IMR-90 (cell line): Measurements from ENCODE around the gene HSH2D. TPM values are rescaled to one million over a fixed set of nuclear protein-coding genes. Genes with fewer than 3 reads are reported as not detected.
A peak's percentile ranks its signal among the peaks of the same experiment; 100 is the strongest.

Experiments
- ATAC-seq: fragments of 200-7000 bp; cut with Tn5 transposase; 2 replicates; pipeline ENCODE4 v1.9.1; 2020; ENCODE audit warnings: low read depth, mild to moderate bottlenecking, moderate library complexity
- BruUV-seq: library from RNA; stranded (reverse); fragments of 400-500 nt; replicated peaks from 2 replicates; lab custom pipeline; 2021; lab: Mats Ljungman, UMichigan
- CTCF ChIA-PET: fragments of 300-600 bp; formaldehyde crosslinking; extraction: SDS; loops from one replicate; lab custom pipeline; 2021; ENCODE audit warnings: antibody characterized with exemption; lab: Yijun Ruan, JAX
- POLR2A ChIA-PET: fragments of 300-600 bp; sonication (Branson Sonifier 250); formaldehyde crosslinking; loops from one replicate; lab custom pipeline; 2022; ENCODE audit warnings: antibody characterized with exemption; ENCODE audit not compliant: unreplicated experiment; lab: Charles Lee
- DNase-seq: peaks from one replicate; pipeline ENCODE4 v3.0.0; 2013
- H2AFZ ChIP-seq: replicated peaks from 2 replicates; pipeline ENCODE3; 2013; ENCODE audit warnings: low read length, mild to moderate bottlenecking; ENCODE audit not compliant: poor library complexity
- H2AK5ac ChIP-seq: 2 replicates; pipeline ENCODE4 v1.6.1; 2013; ENCODE audit warnings: low read depth, low read length, inconsistent platforms
- H2AK9ac ChIP-seq: replicated peaks from 2 replicates; pipeline ENCODE3; 2013; ENCODE audit warnings: mild to moderate bottlenecking, low read depth, low read length, moderate library complexity; ENCODE audit not compliant: poor library complexity
- H2BK120ac ChIP-seq: 2 replicates; pipeline ENCODE4 v1.6.1; 2013; ENCODE audit warnings: low read depth, low read length, inconsistent platforms
- H2BK15ac ChIP-seq: 3 replicates; pipeline ENCODE4 v1.6.1; 2013; ENCODE audit warnings: low read depth, low read length, inconsistent platforms
- H2BK20ac ChIP-seq: 2 replicates; pipeline ENCODE4 v1.6.1; 2013; ENCODE audit warnings: low read depth, mild to moderate bottlenecking, inconsistent platforms, low read length, moderate library complexity
- H2BK5ac ChIP-seq: 2 replicates; pipeline ENCODE4 v1.6.1; 2013; ENCODE audit warnings: mild to moderate bottlenecking, low read depth, low read length, inconsistent platforms; ENCODE audit not compliant: poor library complexity, severe bottlenecking
- H3K14ac ChIP-seq: replicated peaks from 2 replicates; pipeline ENCODE4 v1.6.1; 2013; ENCODE audit warnings: low read depth, low read length, inconsistent platforms
- H3K18ac ChIP-seq: 2 replicates; pipeline ENCODE4 v1.6.1; 2013; ENCODE audit warnings: low read depth, low read length, control low read depth
- H3K23ac ChIP-seq: 2 replicates; pipeline ENCODE4 v1.6.1; 2013; ENCODE audit warnings: low read depth, low read length, inconsistent platforms
- H3K27ac ChIP-seq: 2 replicates; pipeline ENCODE4 v1.5.1; 2013; ENCODE audit warnings: mild to moderate bottlenecking, control low read depth, low read length; ENCODE audit not compliant: insufficient read depth
- H3K27me3 ChIP-seq: 2 replicates; pipeline ENCODE4 v1.6.1; 2013; ENCODE audit warnings: low read length; ENCODE audit not compliant: control insufficient read depth, insufficient read depth
- H3K36me3 ChIP-seq: 2 replicates; pipeline ENCODE4 v1.6.1; 2013; ENCODE audit warnings: low read length, mixed read lengths; ENCODE audit not compliant: control insufficient read depth, insufficient read depth
- H3K4ac ChIP-seq: 2 replicates; pipeline ENCODE4 v1.6.1; 2013; ENCODE audit warnings: low read depth, low read length, inconsistent platforms
- H3K4me1 ChIP-seq: 2 replicates; pipeline ENCODE4 v1.6.1; 2013; ENCODE audit warnings: low read length, mixed read lengths; ENCODE audit not compliant: control insufficient read depth, insufficient read depth
- H3K4me2 ChIP-seq: 2 replicates; pipeline ENCODE4 v1.6.1; 2013; ENCODE audit warnings: low read depth, mild to moderate bottlenecking, control low read depth, low read length, moderate library complexity
- H3K4me3 ChIP-seq: 2 replicates; pipeline ENCODE4 v1.5.1; 2013; ENCODE audit warnings: low read depth, mild to moderate bottlenecking, control low read depth, low read length, moderate library complexity; ENCODE audit not compliant: insufficient read depth
- H3K56ac ChIP-seq: 2 replicates; pipeline ENCODE4 v1.6.1; 2013; ENCODE audit warnings: low read length, inconsistent platforms; ENCODE audit not compliant: insufficient read depth; ENCODE audit errors: extremely low read depth
- H3K79me1 ChIP-seq, 2 experiments: 2 replicates each; pipeline ENCODE4 v1.6.1; 2013; ENCODE audit warnings: low read length in 2 of 2, inconsistent platforms in 1 of 2, low read depth in 1 of 2
- H3K9ac ChIP-seq: 2 replicates; pipeline ENCODE4 v1.6.1; 2013; ENCODE audit warnings: low read depth, low read length, control low read depth
- H3K9me1 ChIP-seq: 2 replicates; pipeline ENCODE4 v1.6.1; 2013; ENCODE audit warnings: low read length, inconsistent platforms; ENCODE audit not compliant: insufficient read depth
- H3K9me3 ChIP-seq: 2 replicates; pipeline ENCODE4 v1.6.1; 2013; ENCODE audit warnings: low read length; ENCODE audit not compliant: control insufficient read depth, insufficient read depth
- H4K20me1 ChIP-seq: 2 replicates; pipeline ENCODE4 v1.6.1; 2013; ENCODE audit warnings: low read length, inconsistent platforms; ENCODE audit not compliant: insufficient read depth
- H4K5ac ChIP-seq: 2 replicates; pipeline ENCODE4 v1.6.1; 2013; ENCODE audit warnings: mild to moderate bottlenecking, low read depth, low read length, control low read depth
- H4K8ac ChIP-seq, 2 experiments: 2 replicates each; pipeline ENCODE4 v1.6.1; 2013; ENCODE audit warnings: low read depth in 2 of 2, low read length in 2 of 2, control low read depth in 1 of 2, inconsistent platforms in 1 of 2
- H4K91ac ChIP-seq: 2 replicates; pipeline ENCODE4 v1.6.1; 2013; ENCODE audit warnings: low read depth, low read length, inconsistent platforms; ENCODE audit not compliant: insufficient read depth
- BHLHE40 ChIP-seq: fragments of 150-350 bp; IDR thresholded peaks from 2 replicates; pipeline ENCODE4 v1.6.1; 2016; ENCODE audit warnings: mild to moderate bottlenecking, low read depth, low read length
- CHD1 ChIP-seq: IDR thresholded peaks from 2 replicates; pipeline ENCODE4 v1.6.1; 2012; ENCODE audit warnings: low read depth, low read length, improper control_type of control experiment
- CTCF ChIP-seq: conservative IDR thresholded peaks from 2 replicates; pipeline ENCODE4 v1.5.1; 2012; ENCODE audit warnings: mild to moderate bottlenecking, low read depth, low read length, improper control_type of control experiment
- FOS ChIP-seq: fragments of 150-350 bp; IDR thresholded peaks from 2 replicates; pipeline ENCODE4 v1.6.1; 2016; ENCODE audit warnings: low read depth, low read length
- MAZ ChIP-seq: IDR thresholded peaks from 2 replicates; pipeline ENCODE4 v1.6.1; 2012; ENCODE audit warnings: low read depth, mild to moderate bottlenecking, low read length, improper control_type of control experiment, moderate library complexity, borderline replicate concordance
- NFE2L2 ChIP-seq: fragments of 150-350 bp; IDR thresholded peaks from 2 replicates; pipeline ENCODE4 v1.6.1; 2016; ENCODE audit warnings: low read depth, mild to moderate bottlenecking, low read length
- POLR2A ChIP-seq: IDR thresholded peaks from 2 replicates; pipeline ENCODE4 v1.6.1; 2012; ENCODE audit warnings: mild to moderate bottlenecking, low read depth, low read length
- RAD21 ChIP-seq: IDR thresholded peaks from 2 replicates; pipeline ENCODE4 v1.6.1; 2012; ENCODE audit warnings: low read length, improper control_type of control experiment
- RFX5 ChIP-seq: IDR thresholded peaks from 2 replicates; pipeline ENCODE4 v1.8.0; 2012; ENCODE audit warnings: low read depth, mild to moderate bottlenecking, low read length, moderate library complexity
- SMC3 ChIP-seq: fragments of 150-350 bp; IDR thresholded peaks from 2 replicates; pipeline ENCODE4 v1.6.1; 2016; ENCODE audit warnings: low read depth, mild to moderate bottlenecking, antibody characterized with exemption, low read length, moderate library complexity
- WGBS, 2 experiments: methylation state at CpG; one replicate each; pipeline versions ENCODE4 v1.1.5 to v1.1.7; 2013; ENCODE audit warnings: missing lambda C conversion rate in 2 of 2; ENCODE audit not compliant: insufficient read length in 1 of 2; ENCODE audit errors: extremely low coverage in 2 of 2; 5-methylcytosine and 5-hydroxymethylcytosine counted together
- dilution Hi-C: fragments of 300-500 bp; cut with HindIII; formaldehyde crosslinking; loops from one replicate; pipeline ENCODE4 v1.14.3; 2018; ENCODE audit warnings: low sequenced_read_pairs; ENCODE audit not compliant: unreplicated experiment
- in situ Hi-C: fragments of 300-500 bp; cut with MboI; formaldehyde crosslinking; loops from 3 replicates; pipeline ENCODE4 v1.14.3; 2019; ENCODE audit warnings: low sequenced_read_pairs, inconsistent platforms, mixed read lengths
- intact Hi-C: fragments of 100-400 bp; cut with micrococcal nuclease; formaldehyde crosslinking; loops from 2 replicates; pipeline ENCODE4 v1.10.0; 2022
- polyA plus RNA-seq, 3 experiments: library from polyadenylated mRNA; depleted of rRNA; stranded (reverse); fragments of >200 nt; gene quantifications; 2 replicates each; pipeline ENCODE4 v1.2.3, GENCODE V29; 2012; ENCODE audit warnings: low replicate concordance in 1 of 3
- total RNA-seq: library from RNA; depleted of rRNA; stranded (reverse); fragments of >200 nt; gene quantifications from 2 replicates; pipeline ENCODE4 v1.2.3, GENCODE V29; 2012

The HSH2D gene
- total and polyA plus RNA-seq, 2 of the 4 experiments (the other 2 are of a cell fraction): not detected

- ChIA-PET CTCF (no interaction called here), POLR2A (no interaction called here)
- H3K4me2 ChIP-seq: no peak overlapping the region
- H3K4ac ChIP-seq: no peak overlapping the region
- H2AFZ ChIP-seq: no peak overlapping the region
- intact Hi-C loops: no loop called here
- no peak overlapping the region for H4K8ac ChIP-seq
- no peak overlapping the region for H2BK120ac ChIP-seq
- peak overlapping the region; percentile 21 for H2AK9ac ChIP-seq
- H4K91ac ChIP-seq: no peak overlapping the region
- H3K9me1 ChIP-seq: peaks cover 16% of the 10 kb centered on the region
- dilution Hi-C loops: no loop called here
- peaks cover 7% of the 10 kb centered on the region for H3K4me1 ChIP-seq
- H3K27ac ChIP-seq: no peak overlapping the region
- peaks cover 29% of the 10 kb centered on the region; the same call in 1 of the 2 replicates for H4K20me1 ChIP-seq
- H3K9ac ChIP-seq: no peak overlapping the region
- H3K18ac ChIP-seq: no peak overlapping the region
- peaks cover 16 to 61% of the 10 kb centered on the region in 2 experiments for H3K79me1 ChIP-seq
- no peak overlapping the region for H2BK20ac ChIP-seq
- peaks cover 24% of the 10 kb centered on the region for H3K36me3 ChIP-seq
- H3K9me3 ChIP-seq: no peaks in the 10 kb centered on the region
- no peak for TF ChIP-seq CTCF
- TF ChIP-seq BHLHE40: no peak
- no peak for TF ChIP-seq MAZ
- TF ChIP-seq POLR2A: no peak
- no peak for TF ChIP-seq SMC3
- no peak for TF ChIP-seq NFE2L2
- TF ChIP-seq CHD1: no peak
- TF ChIP-seq FOS: no peak
- TF ChIP-seq RAD21: no peak
- TF ChIP-seq RFX5: no peak
- no peak overlapping the region for H4K5ac ChIP-seq
- BruUV-seq: no TSS peak
- no peak overlapping the region for H3K14ac ChIP-seq
- no peak overlapping the region for H3K23ac ChIP-seq
- no peak overlapping the region for H3K4me3 ChIP-seq
- H2BK5ac ChIP-seq: no peak overlapping the region
- H3K27me3 ChIP-seq: no peaks in the 10 kb centered on the region
- 93% methylated on average over 3 of the region's 9 CpGs; no CpG with 5 or more reads in 1 of the 2 experiments for WGBS, 2 experiments
- no peak overlapping the region for H2BK15ac ChIP-seq
- H2AK5ac ChIP-seq: no peak overlapping the region
- no peak overlapping the region for H3K56ac ChIP-seq
- DNase-seq (no peak), ATAC-seq (no peak)
- in situ Hi-C loops: no loop called here
Observed at GRCh38 chr19:16115301-16116039, 28.0 kb upstream of the HSH2D start.
